Measurements from ENCODE around the gene TACC3.
A peak's percentile ranks its signal among the peaks of the same experiment; 100 is the strongest.

The TACC3 gene

GRCh38 chr4:1776521-1777161 lies 55.3 kb downstream of the TACC3 start:
- no peak for DNase-seq (ENCODE audit: low spot score)

GRCh38 chr4:1777822-1778641 lies 56.7 kb downstream of the TACC3 start:
- no peak for DNase-seq (ENCODE audit: low spot score)

GRCh38 chr4:1778642-1779392 lies 57.5 kb downstream of the TACC3 start:
- no peak for DNase-seq (ENCODE audit: low spot score)

GRCh38 chr4:1779588-1780382 lies 58.5 kb downstream of the TACC3 start:
- no peak for DNase-seq (ENCODE audit: low spot score)

- DNase-seq (ENCODE audit: low spot score) = no peak
These were observed 59.1 kb downstream of the TACC3 start for GRCh38 chr4:1780435-1780834.

- no peak for DNase-seq (ENCODE audit: low spot score)
These were observed 61.7 kb downstream of the TACC3 start for GRCh38 chr4:1783015-1783414.

- DNase-seq (ENCODE audit: low spot score) = no peak
These were observed 62.6 kb downstream of the TACC3 start for GRCh38 chr4:1783970-1784369.

GRCh38 chr4:1784395-1784788 lies 63.1 kb downstream of the TACC3 start:
- DNase-seq (ENCODE audit: low spot score) = no peak

GRCh38 chr4:1784789-1785591 lies 63.7 kb downstream of the TACC3 start:
- no peak for DNase-seq (ENCODE audit: low spot score)

GRCh38 chr4:1785592-1785991 lies 64.3 kb downstream of the TACC3 start:
- DNase-seq (ENCODE audit: low spot score) = no peak

- DNase-seq (ENCODE audit: low spot score) = no peak
These were observed 65.4 kb downstream of the TACC3 start for GRCh38 chr4:1786544-1787362.

GRCh38 chr4:1787411-1788077 lies 66.2 kb downstream of the TACC3 start:
- DNase-seq (ENCODE audit: low spot score) = no peak

GRCh38 chr4:1788254-1788973 lies 67.1 kb downstream of the TACC3 start:
- DNase-seq (ENCODE audit: low spot score) = no peak

GRCh38 chr4:1789552-1789951 lies 68.2 kb downstream of the TACC3 start:
- DNase-seq (ENCODE audit: low spot score) = no peak

GRCh38 chr4:1790005-1790404 lies 68.7 kb downstream of the TACC3 start:
- DNase-seq (ENCODE audit: low spot score) = no peak

- no peak for DNase-seq (ENCODE audit: low spot score)
These were observed 71.0 kb downstream of the TACC3 start for GRCh38 chr4:1792158-1792831.

GRCh38 chr4:1792832-1793495 lies 71.6 kb downstream of the TACC3 start, which contains the start of gene FGFR3:
Gene FGFR3, plus strand, starts transcription at chr4:1793293. Its CDS starts 642 bp downstream, at chr4:1793935.
- no peak for DNase-seq (ENCODE audit: low spot score)

GRCh38 chr4:1793496-1793840 lies 72.1 kb downstream of the TACC3 start:
- DNase-seq (ENCODE audit: low spot score) = peak; percentile 28
